Kidney capillary endothelial cell (primary cell): Measurements from ENCODE around the gene PTPRN2.
"Not testable (repeated sequence)": the region's sequence is repeated elsewhere in the genome, so short reads cannot be mapped to it uniquely, and the experiment has no call there.

Experiments
- DNase-seq: peaks from one replicate; pipeline ENCODE4 v3.0.0-alpha.2; 2018; ENCODE audit warnings: low spot score

Gene PTPRN2

GRCh38 chr7:158049271-158049670, 538.4 kb downstream of the PTPRN2 start:
- no peak for DNase-seq

DNA sequence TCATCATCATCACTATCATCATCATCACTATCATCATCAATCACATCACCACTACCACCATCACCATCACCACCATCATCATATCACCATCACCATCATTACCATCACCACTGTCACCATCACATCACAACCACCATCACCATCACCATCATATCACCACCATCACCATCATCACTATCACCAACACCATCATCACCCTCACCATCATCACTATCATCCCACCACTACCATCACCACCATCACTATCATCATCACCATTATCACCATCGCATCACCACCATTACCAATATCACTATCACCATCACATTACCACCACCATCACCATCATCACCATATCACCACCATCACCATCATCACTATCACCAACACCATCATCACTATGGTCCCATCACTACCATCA, 539.1 kb downstream of the PTPRN2 start:
- DNase-seq: no peak

GRCh38 chr7:158047391-158048059, 540.1 kb downstream of the PTPRN2 start:
- DNase-seq: no peak

- DNase-seq: not testable (repeated sequence)
Observed at GRCh38 chr7:158046246-158046645, 541.4 kb downstream of the PTPRN2 start.

DNA sequence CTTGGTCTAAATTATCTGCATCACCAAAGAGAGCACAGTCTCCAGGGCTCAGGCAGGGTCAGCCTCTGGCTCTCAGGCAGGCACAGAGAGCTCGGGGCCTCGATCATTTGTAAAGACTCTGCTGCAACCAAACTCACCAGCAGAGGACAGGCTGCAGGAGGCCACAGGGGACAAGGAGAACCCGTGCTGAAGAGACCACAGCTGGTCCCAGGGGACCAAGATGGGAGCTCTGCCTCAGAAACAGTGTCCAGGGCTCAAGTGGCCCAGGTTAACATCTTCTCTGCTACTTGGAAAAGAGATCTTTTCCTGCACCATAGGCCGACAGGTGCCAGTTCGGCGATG, 543.2 kb downstream of the PTPRN2 start:
- DNase-seq: no peak

- DNase-seq: no peak
Observed at GRCh38 chr7:158043551-158044481, 543.8 kb downstream of the PTPRN2 start.

DNA sequence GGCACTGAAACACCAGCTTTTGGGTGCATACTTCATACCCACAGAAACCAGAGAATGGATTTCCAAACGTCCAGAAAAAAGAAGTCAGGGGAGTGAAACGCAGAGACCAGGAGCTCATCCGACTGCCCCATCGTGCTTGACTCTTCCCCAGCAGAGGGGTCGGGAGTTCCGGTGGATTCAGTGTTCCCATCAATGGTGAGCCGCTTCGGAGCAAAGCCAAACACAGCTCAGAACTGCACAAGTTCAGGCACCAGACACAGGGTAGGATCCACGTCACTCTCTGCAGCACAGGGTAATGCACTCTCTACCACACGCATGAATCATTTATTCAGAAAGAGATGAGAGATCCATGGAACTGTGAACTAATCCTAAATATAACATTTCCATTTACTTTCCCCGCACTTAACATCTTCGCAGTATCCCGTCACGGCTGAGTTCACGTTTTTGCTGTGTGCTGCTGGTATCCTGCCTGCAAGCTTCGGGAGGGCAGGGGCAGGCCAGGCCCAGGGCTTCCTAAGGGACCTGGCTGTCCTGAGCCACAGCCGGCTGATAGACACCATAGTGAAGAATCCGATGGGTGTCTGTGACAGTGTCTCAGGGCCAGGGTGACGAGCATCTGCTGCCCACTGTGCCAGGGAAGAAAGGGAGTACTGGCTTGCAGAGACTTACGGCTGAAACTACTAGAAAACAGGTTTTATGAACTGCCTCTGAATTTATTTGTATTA, 545.3 kb downstream of the PTPRN2 start:
- no peak for DNase-seq

DNA sequence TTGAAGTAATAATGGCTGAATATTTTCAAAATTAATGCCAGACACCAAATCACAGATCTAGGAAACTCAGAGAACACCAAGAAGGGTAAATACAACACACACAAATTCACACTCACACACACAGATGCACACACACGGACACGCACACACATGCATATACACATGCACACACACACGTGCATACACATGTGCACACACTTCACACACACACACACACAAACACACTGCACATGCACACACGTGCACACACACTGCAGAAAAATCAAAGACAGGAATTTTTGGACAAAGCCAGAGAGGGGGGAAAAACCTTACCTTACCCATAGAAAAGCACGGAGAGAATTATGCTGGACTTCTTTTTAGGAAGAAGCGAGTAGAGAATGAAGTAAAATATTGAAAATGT, 547.4 kb downstream of the PTPRN2 start:
- DNase-seq: no peak

DNA sequence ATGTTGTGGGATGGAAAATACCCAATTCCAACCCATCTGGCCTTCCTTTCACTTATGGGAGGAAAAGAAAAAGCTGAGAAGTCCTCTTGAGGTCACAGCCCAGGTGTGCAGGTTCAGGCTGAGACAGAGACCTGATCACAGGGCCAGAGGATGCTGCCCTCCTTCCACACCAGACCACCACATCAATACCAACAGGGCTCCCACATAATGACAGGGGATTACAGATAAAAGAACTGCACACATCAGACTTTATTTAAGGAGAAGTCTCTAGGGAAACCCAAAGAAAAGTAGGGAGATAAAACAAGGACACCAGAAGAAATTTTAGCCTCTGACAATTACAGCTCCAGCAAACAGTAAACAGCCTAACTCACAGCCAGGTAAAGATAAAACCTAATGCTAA, 548.4 kb downstream of the PTPRN2 start:
- DNase-seq: no peak

DNA sequence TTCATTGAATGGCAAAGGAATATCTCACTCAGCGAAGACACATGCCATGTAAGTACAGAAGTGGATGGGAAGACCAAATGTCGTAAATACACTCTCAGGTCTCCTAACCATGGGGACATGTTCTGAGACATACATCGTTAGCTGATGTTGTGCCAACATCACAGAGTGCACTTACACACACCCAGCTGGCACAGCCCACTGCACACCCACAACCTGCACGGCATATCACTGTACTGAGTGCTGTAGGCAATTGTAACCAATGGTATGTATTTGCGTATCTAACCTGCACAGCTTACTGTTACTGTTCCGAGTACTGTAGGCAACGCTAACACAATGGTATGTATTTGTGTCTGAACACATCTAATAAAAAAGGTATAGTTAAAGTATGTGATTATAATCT, 550.4 kb downstream of the PTPRN2 start:
- DNase-seq: no peak

DNA sequence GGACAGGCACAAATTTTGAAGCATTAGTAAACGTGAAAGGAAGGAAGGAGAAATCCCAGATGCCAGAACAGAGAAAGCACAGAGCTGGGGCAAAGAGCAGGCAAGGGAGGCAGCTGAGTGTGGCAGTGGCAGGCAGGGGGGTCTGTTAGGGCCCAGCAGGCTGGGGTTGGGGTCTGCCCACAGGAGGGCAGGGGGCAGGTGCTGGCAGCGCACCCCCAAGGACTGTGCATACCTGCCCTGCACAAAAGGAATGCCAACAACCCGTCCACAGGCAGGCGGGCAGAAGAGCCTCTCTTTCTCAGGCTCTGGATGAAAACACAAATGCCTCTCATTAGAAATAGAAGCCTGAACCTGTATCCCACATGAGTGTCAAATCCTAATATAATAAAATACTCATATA, 552.3 kb downstream of the PTPRN2 start:
- DNase-seq: no peak

DNA sequence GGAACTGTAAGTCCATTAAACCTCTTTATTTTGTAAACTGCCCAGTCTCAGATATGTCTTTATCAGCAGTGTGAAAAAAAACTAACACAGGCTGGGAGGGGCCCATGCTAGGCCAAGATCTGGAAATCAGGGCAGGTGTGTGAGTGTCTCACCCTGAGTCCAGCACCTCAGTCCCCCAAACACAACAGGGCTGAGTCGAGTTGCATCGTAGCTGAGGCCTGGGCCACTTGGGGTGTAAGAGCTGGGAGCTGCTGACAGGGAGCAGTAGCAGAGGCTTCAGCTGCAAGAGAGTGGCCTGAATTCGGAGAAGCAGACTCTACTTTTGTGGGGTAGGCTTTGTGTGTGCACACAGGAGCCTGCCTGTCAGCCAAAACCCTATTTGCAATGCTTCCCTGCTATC, 553.1 kb downstream of the PTPRN2 start:
- DNase-seq: no peak

DNA sequence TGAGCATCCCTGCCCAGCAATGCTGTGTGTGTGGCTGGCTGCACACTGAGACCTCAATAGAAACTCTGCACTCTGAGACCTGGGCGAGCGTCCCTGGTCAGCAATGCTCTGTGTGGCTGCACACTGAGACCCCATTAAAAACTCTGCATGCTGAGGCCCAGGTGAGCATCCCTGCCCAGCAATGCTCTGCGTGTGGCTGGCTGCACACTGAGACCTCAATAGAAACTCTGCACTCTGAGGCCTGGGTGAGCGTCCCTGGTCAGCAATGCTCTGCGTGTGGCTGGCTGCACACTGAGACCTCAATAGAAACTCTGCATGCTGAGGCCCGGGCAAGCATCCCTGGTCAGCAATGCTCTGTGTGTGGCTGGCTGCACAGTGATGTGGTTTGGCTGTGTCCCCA, 553.7 kb downstream of the PTPRN2 start:
- DNase-seq: not testable (repeated sequence)

DNA sequence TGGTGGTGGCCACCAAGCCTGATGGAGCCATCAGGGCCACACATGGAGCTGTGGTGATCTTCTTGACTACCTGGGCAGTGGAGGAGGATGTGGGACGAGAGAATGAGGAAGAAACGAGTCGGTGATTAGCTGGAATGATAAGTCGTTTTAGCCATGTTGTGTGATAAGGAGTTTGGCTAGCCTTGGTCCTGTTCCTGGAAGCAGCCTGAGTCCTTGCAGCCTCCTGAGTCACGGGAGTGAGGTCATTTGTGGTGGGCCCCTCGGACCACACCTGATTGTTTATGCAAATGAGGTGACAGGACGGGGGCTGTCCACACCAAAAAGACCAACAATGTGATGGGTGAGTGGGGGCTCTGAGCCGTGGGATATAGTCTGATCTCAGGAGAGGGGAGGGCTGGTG, 554.4 kb downstream of the PTPRN2 start:
- no peak for DNase-seq

DNA sequence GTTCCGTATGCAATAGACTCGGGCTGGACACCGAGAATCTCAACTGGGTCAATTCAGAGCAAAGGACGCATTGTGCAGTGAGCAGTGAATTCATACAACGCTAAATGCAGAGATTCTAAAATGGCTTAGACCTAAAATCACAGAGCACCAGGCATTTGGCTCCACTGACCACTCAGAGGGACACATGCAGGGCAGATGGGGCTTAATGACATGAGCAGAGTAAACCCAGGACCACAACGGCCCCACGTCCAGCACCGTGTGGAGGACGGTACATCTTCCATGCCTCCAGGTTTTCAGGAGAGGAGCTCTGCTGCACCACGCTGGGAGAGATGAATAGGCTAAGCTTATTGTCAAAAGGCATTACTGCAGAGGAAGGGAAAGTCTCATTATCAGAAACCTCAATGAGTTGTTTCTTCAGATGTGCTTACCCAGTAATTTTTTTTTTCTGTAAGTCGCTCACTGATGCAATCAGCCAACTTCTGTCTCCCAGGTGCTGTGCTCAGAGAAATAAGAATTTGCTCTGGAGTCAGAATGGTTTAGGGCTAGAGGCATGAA, 555.0 kb downstream of the PTPRN2 start:
- no peak for DNase-seq

- no peak for DNase-seq
Observed at GRCh38 chr7:158031867-158032308, 555.7 kb downstream of the PTPRN2 start.

GRCh38 chr7:158030566-158030965, 557.1 kb downstream of the PTPRN2 start:
- no peak for DNase-seq

DNA sequence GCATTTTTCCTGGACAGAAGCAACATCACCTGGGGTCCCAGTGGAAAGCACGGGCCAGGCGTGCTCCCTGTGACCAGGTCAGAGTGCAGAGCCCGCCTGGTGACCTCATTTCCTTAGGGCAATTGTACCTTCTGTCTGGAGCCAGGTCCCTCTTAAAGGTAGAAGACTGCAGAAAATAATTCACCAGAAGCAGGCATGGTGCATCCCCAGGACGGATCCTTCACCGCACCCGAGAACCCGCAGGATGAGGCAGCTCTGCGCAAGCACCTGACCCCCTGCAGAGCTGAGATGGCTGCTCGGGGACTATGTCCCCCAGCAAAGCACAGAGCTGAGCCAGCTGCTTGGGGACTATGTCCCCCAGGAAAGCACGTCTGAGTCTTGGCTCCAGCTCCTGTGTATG, 557.6 kb downstream of the PTPRN2 start:
- no peak for DNase-seq

DNA sequence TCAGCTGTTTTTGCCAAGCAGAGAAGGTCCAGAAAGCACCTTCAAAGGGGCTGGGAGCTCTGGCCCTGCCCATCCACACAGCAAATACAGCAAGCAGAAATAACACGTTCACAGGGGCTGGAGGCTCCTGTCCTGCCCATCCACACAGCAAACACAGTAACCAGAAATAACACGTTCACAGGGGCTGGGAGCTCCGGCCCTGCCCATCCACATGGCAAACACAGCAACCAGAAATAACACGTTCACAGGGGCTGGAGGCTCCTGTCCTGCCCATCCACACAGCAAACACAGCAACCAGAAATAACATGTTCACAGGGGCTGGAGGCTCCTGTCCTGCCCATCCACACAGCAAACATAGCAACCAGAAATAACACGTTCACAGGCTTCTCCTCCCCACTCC, 558.1 kb downstream of the PTPRN2 start:
- DNase-seq: no peak

- DNase-seq: no peak
Observed at GRCh38 chr7:158028971-158029370, 558.7 kb downstream of the PTPRN2 start.

DNA sequence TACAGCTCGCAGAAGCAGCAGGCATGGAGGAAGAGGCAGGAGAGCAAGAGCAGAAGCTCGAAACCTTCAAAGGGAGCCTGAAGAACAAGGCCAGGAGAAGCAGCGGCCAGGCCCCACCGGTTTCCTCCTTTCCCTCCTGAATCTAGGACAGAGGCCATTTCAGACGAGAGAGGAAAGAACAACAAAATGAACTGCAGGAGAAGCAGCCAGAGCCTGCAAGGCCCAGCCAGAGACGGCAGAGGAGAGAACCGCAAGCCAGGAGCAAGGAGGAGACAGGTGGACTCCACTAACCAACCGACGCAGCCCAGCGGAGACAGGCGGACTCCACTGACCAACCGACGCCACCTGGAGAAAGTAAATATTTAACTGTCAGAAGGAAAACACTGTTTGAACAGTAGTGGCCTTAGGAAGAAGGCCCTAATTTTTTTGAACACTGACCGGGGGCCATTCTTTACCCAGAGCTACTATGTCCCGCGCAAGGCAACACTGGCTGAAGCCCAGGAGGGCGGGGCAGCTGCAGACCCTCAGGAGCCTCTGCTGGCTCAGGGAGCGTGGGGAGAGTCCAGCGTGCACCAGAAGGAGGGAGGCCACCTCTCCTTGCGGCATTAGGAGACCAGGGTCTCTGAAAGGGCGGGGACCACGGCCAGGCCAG, 559.2 kb downstream of the PTPRN2 start:
- DNase-seq: no peak

GRCh38 chr7:158027646-158028045, 560.0 kb downstream of the PTPRN2 start:
- no peak for DNase-seq
